Common myeloid progenitor, CD34-positive (primary cell): ENCODE data around the gene ENPP7.

Source experiments
- CTCF ChIA-PET: fragments of 350-600 bp; sonication (Branson Sonifier 250); formaldehyde crosslinking; loops from one replicate; lab custom pipeline; 2021; ENCODE audit warnings: antibody characterized with exemption; lab: Charles Lee
- POLR2A ChIA-PET: fragments of 350-600 bp; sonication (Branson Sonifier 250); formaldehyde crosslinking; loops from one replicate; lab custom pipeline; 2021; ENCODE audit warnings: antibody characterized with exemption; lab: Charles Lee
- DNase-seq, 3 donors: peaks; one replicate each; pipeline versions ENCODE4 v3.0.0 to v3.0.0-alpha.2; 2013
- H3K27ac ChIP-seq, 2 experiments: 1 replicate in 1 of 2; 2 replicates in 1 of 2; pipeline ENCODE4 v1.7.0; 2013; ENCODE audit warnings: inconsistent platforms in 2 of 2, low read length in 2 of 2, mild to moderate bottlenecking in 2 of 2, low read depth in 1 of 2, moderate library complexity in 1 of 2; ENCODE audit not compliant: severe bottlenecking in 2 of 2, insufficient read depth in 1 of 2, poor library complexity in 1 of 2
- H3K27me3 ChIP-seq, 5 experiments: replicated peaks in 2 of 5; 1 replicate in 3 of 5; 2 replicates in 2 of 5; pipeline versions ENCODE4 v1.6.1 to v1.7.0; 2013; ENCODE audit warnings: low read length in 4 of 5, mild to moderate bottlenecking in 2 of 5, moderate library complexity in 2 of 5, inconsistent platforms in 1 of 5; ENCODE audit not compliant: insufficient read depth in 5 of 5, control insufficient read depth in 4 of 5
- H3K36me3 ChIP-seq, 4 experiments: 1 replicate in 2 of 4; 2 replicates in 2 of 4; pipeline versions ENCODE4 v1.6.1 to v1.7.0; 2013; ENCODE audit warnings: low read length in 3 of 4, control low read depth in 1 of 4, mild to moderate bottlenecking in 1 of 4; ENCODE audit not compliant: control insufficient read depth in 4 of 4, insufficient read depth in 4 of 4
- H3K4me1 ChIP-seq, 4 experiments: 1 replicate in 3 of 4; 2 replicates in 1 of 4; pipeline versions ENCODE4 v1.6.1 to v1.7.1; 2013; ENCODE audit warnings: low read length in 3 of 4, mild to moderate bottlenecking in 3 of 4, control low read depth in 1 of 4, inconsistent platforms in 1 of 4, moderate library complexity in 1 of 4; ENCODE audit not compliant: control insufficient read depth in 4 of 4, insufficient read depth in 4 of 4; ENCODE audit errors: control extremely low read depth in 1 of 4
- H3K4me3 ChIP-seq, 7 experiments: 1 replicate in 4 of 7; 2 replicates in 3 of 7; pipeline versions ENCODE4 v1.5.1 to v1.7.0; 2013; ENCODE audit warnings: mild to moderate bottlenecking in 7 of 7, low read length in 6 of 7, moderate library complexity in 6 of 7, inconsistent platforms in 2 of 7, low read depth in 2 of 7, control low read depth in 1 of 7; ENCODE audit not compliant: insufficient read depth in 4 of 7, control insufficient read depth in 1 of 7; ENCODE audit errors: extremely low read depth in 1 of 7
- H3K9me3 ChIP-seq, 5 experiments: 1 replicate in 4 of 5; 2 replicates in 1 of 5; pipeline versions ENCODE4 v1.6.1 to v1.7.1; 2013; ENCODE audit warnings: low read length in 4 of 5, mild to moderate bottlenecking in 2 of 5, inconsistent platforms in 1 of 5, low read depth in 1 of 5, moderate library complexity in 1 of 5; ENCODE audit not compliant: control insufficient read depth in 4 of 5, insufficient read depth in 2 of 5; ENCODE audit errors: control extremely low read depth in 1 of 5
- WGBS: methylation state at CpG from one replicate; pipeline ENCODE4 v1.1.5; 2013; ENCODE audit not compliant: insufficient coverage; 5-methylcytosine and 5-hydroxymethylcytosine counted together

ENPP7 gene

DNA sequence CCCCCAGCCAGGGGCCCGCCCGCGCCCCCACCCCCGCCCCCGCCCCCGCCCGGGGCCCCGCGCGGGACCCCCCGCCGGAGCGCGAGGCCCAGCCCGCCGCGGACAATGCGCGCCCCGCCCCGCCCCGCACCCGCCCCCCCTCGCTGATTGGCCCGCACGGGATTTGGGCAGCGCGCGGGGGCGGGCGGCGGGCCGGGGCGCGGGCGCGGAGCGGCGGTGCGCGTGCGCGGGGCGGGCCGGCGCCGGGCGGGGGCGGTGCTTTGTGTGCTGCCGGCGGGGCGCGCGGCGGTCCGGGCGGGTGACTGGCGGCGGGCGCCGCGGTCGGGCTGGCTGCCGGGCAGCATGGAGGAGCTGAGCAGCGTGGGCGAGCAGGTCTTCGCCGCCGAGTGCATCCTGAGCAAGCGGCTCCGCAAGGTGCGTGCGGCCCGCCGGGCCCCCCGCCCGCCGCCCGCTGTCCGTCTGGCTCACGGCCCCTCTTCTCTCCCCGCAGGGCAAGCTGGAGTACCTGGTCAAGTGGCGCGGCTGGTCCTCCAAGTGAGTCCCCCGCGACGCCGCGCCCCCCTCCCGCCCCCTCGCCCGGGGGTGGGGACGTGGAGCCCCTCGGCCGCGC, 47.3 kb downstream of the ENPP7 start, which contains the start of gene CBX2:
TSS of gene CBX2 (plus strand) at position 255 of the 610 bp plus-strand sequence. CDS start at position 343, 88 bp downstream.
- peak within 1 kb of the TSS in 1 of 2 experiments; percentile 79 for H3K27ac ChIP-seq
- CTCF ChIA-PET, result interaction anchor here (0.7 to 3.2 kb wide), 4 partner anchors 12 to 34 kb away, joined by 3 to 20 read pairs (median 4); no protein-coding TSS in a partner anchor
- DNase-seq, result peak; percentile 59 to 85 (median 76)
- H3K4me1 ChIP-seq, result peaks cover 10 to 60% (median 57%) of the 10 kb centered on the region in 4 experiments
- under 1% methylated on average over 54 of the region's 96 CpGs for WGBS
- POLR2A ChIA-PET, result interaction anchor here (1.0 kb wide), 1 partner anchor 466 kb away, joined by 3 read pairs; no protein-coding TSS in a partner anchor
- H3K9me3 ChIP-seq, result no peaks in the 10 kb centered on the region
- peak within 1 kb of the TSS; percentile 64 to 89 (median 77) for H3K4me3 ChIP-seq
- H3K36me3 ChIP-seq, result peaks cover 0 to 17% (median 11%) of the 10 kb centered on the region in 4 experiments
- no peaks in the 10 kb centered on the region for H3K27me3 ChIP-seq

DNA sequence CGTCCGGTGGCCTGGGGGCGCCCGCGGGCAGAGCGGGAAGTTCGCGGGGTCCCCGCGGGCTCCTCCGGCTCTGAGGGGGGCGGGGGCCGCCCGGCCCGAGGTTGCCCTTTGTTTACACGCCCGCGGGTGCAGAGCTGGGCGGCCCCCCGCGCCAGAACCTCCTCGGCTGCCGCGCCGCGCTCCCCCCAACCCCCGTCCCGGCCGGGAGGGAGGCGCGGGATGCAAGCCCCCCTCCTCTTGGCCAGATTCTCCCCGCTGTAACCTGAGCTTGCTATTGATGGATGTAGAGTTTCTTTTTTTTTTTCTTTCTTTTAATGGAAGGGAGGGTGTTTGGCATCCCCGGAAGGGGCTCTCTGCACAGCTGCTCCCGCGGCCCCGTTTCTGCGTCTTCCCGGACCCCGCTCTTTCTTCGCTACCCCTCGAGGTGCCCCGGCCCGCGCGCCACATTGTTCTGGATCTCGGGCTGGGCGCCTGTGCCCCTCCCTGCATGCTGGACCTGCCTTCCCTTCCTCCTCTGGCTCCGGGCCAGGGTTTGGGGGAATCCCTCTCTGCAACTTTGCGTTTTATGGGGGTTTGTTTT, 47.9 kb downstream of the ENPP7 start:
- POLR2A ChIA-PET, result no interaction called here
- no peaks in the 10 kb centered on the region for H3K27me3 ChIP-seq
- no peaks in the 10 kb centered on the region for H3K9me3 ChIP-seq
- H3K27ac ChIP-seq, result peak overlapping the region in 1 of 2 experiments; percentile 49
- 0% methylated on average over 12 of the region's 49 CpGs for WGBS
- peaks cover 10 to 63% (median 59%) of the 10 kb centered on the region in 4 experiments for H3K4me1 ChIP-seq
- CTCF ChIA-PET, result interaction anchor here (0.7 to 3.2 kb wide), 6 partner anchors 11 to 58 kb away, joined by 3 to 20 read pairs (median 4); no protein-coding TSS in a partner anchor
- peaks cover 0 to 22% (median 14%) of the 10 kb centered on the region in 4 experiments for H3K36me3 ChIP-seq
- H3K4me3 ChIP-seq, result peak overlapping the region; percentile 64 to 89 (median 77)
- peak in 2 of 3 donors; percentile 65 to 67 for DNase-seq

DNA sequence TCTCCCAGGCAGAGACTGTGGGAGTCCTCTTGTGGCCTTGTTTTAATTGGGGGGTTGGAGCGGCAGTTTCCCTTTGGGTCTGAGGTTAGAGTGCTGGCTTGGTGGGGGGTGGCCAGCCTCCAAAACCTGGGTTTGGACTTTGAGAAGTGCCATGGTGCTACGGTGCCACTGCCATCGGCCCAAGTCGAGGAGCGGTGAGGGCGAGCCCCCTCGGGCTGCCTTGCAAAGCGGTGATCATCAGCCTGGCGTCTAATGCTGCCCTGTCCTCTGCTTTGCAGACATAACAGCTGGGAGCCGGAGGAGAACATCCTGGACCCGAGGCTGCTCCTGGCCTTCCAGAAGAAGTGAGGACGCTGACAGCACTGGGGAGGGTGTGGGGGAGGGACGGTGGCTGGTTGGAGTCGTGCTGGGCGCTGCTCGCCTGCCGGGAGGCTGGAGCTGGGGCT, 48.4 kb downstream of the ENPP7 start:
- POLR2A ChIA-PET, result no interaction called here
- H3K27ac ChIP-seq, result no peak overlapping the region
- 10% methylated on average over 11 of the region's 17 CpGs for WGBS

DNA sequence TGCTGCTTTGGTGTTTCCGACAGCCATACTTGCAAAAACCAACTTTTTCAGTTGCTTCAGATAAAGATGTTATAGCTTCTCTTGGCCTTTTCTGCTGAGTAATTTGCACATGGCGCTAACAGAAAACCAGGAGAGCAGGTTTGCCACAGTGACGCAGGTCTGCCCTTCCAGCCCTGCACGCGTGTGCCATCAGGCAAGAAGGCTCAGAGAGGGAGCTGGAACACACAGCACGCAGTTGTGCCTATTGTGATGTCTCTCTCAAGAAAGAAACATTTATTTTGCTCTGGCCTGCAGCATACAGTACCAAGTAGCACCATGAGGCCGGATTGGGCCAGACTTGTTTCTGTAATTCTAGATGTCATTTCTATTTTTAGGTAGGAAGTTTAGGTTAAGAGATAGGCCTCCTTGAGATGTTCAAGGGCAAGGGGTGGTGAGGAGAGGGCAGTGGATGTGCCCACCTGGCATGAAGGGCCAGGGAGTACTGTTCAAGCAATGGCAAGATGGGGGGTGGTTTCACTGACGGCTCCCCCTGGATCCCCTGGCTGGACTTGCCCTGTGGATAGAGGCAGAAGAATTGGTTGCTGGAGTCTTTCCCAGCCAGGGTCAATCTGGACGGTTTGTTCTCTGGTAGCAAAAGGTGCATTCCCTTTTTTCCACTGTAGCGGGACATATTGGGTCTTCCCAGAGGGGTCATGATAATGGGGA, 49.1 kb downstream of the ENPP7 start:
- POLR2A ChIA-PET, result no interaction called here
- no peak overlapping the region for H3K27ac ChIP-seq
- peak in 1 of 3 donors; percentile 40 for DNase-seq
- CTCF ChIA-PET, result interaction anchor here (1.3 to 3.2 kb wide), 3 partner anchors 10 to 57 kb away, joined by 3 to 20 read pairs (median 4); no protein-coding TSS in a partner anchor
- peaks cover 10 to 63% (median 59%) of the 10 kb centered on the region in 4 experiments for H3K4me1 ChIP-seq
- H3K9me3 ChIP-seq, result no peaks in the 10 kb centered on the region
- H3K4me3 ChIP-seq, result peak overlapping the region in 6 of 7 experiments; percentile 72 to 89 (median 82)
- peaks cover 0 to 34% (median 25%) of the 10 kb centered on the region in 4 experiments for H3K36me3 ChIP-seq
- H3K27me3 ChIP-seq, result no peaks in the 10 kb centered on the region
- 82% methylated on average over 9 of the region's 10 CpGs for WGBS

More for the DNA sequence above, 48.4 kb downstream of the ENPP7 start:
- CTCF ChIA-PET, result interaction anchor here (1.0 to 3.2 kb wide), 5 partner anchors 10 to 57 kb away, joined by 3 to 20 read pairs (median 5); no protein-coding TSS in a partner anchor
- H3K4me1 ChIP-seq, result peaks cover 10 to 63% (median 59%) of the 10 kb centered on the region in 4 experiments
- no peak for DNase-seq
- peak overlapping the region; percentile 64 to 89 (median 77) for H3K4me3 ChIP-seq
- no peaks in the 10 kb centered on the region for H3K9me3 ChIP-seq
- no peaks in the 10 kb centered on the region for H3K27me3 ChIP-seq
- H3K36me3 ChIP-seq, result peaks cover 0 to 27% (median 18%) of the 10 kb centered on the region in 4 experiments

DNA sequence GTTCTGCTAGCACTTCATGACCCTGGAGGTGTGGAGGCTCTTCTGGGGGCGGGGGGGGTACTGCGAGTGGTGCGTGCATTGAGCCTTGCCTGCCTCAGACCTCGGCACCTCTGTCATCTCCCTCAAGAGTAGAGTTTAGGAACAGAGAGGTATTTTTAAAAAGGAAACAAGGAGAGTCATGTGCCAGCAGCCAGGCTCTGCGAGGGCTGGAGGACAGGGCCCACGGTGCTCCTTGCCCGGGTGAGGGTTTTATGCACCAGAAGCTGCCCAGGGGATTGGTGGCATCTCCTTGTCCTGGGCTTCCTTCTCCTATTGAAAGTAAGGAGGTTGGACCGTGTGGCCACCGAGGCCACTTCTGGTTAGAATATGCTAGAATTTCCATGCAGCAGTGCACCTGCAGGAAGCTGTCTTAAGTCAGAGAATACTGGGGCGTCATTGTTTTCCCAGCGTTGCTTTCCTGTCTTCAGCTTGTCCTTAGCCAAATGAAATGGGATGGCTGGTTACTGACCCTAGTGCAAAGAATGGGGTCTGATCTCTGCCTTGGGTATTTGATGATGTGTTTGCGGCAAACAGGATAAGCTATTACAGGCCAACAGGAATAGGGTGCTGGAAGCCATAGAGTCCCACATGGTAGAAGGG, 50.4 kb downstream of the ENPP7 start:
- H3K4me1 ChIP-seq, result peaks cover 10 to 60% (median 57%) of the 10 kb centered on the region in 4 experiments
- peaks cover 0 to 48% (median 37%) of the 10 kb centered on the region in 4 experiments for H3K36me3 ChIP-seq
- WGBS, result 15% methylated on average over 10 of the region's 12 CpGs
- no peaks in the 10 kb centered on the region for H3K27me3 ChIP-seq
- peak overlapping the region in 5 of 7 experiments; percentile 43 to 89 (median 59) for H3K4me3 ChIP-seq
- H3K27ac ChIP-seq, result no peak overlapping the region
- CTCF ChIA-PET, result interaction anchor here (0.8 to 2.7 kb wide), 8 partner anchors 30 to 60 kb away, joined by 3 to 9 read pairs (median 3); no protein-coding TSS in a partner anchor
- no peaks in the 10 kb centered on the region for H3K9me3 ChIP-seq
- POLR2A ChIA-PET, result interaction anchor here (0.6 kb wide), 1 partner anchor 43 kb away, joined by 5 read pairs; no protein-coding TSS in a partner anchor
- DNase-seq, result no peak
